Right hindlimb (tissue), 1 donor: ENCODE results near the gene CHCHD6.
A peak's percentile ranks its signal among the peaks of the same experiment; 100 is the strongest.

Experiments
- DNase-seq: peaks from one replicate; pipeline ENCODE4 v3.0.0-alpha.2; 2018

The CHCHD6 gene

DNA sequence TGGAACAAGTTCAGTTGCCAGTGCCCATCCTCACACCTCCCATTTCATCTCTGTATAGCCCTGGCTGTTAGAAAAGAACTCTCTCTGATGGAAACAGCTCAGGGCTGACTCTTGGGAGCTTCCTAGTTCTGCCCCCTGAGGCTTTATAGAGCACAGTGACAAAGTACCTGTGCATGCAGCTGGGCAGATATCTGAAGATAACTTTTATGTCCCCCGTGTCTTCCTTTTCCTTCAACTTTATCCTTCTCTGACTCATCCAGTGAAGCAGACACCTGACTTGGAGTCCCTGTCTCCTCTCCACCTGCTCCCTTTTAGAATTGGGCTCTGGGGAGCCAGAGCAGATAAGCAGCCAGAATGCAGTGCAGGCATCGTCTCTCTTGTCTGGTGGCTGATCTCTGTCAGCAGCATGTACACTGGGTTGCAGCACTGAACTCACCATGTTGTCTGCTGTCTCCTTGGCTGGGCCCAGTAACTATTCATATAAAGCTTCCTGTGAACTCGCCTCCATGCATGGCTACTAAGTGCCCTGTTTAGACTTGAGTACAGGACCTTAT is 225.0 kb downstream of the CHCHD6 start:
- no peak for DNase-seq

DNA sequence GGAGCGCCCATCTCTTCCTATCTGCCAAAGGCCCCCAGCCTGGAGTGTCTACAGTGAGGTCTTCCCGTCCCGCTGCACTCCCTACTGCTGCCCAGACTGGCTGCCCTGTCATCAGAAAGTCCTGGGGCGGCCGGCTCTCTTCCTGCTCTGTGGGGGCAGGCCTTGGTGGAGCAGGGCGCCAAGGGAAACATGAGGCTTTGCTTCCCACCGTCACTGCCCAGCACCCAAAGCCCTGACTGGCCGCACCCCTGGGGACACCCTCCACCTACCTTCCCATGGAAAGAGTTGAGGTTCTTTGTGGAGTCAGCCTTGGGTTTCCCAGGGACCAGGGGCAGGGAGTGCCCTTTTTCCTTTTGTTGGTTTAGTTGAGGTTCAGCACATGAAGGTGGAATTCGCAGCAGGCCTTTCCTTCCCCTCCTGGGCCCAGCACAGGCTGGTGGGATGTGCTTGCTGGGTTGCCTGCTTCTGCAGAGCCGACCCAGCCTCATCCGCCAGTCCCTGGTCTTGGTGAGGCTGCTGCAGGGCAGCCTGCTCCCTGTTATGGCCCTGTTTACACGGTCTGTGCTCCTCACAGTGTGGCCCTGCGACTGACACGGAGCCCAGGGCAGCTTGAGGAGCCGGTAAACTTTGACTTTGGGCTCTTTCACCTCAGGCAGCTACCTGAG is 227.0 kb downstream of the CHCHD6 start:
- DNase-seq: no peak

DNA sequence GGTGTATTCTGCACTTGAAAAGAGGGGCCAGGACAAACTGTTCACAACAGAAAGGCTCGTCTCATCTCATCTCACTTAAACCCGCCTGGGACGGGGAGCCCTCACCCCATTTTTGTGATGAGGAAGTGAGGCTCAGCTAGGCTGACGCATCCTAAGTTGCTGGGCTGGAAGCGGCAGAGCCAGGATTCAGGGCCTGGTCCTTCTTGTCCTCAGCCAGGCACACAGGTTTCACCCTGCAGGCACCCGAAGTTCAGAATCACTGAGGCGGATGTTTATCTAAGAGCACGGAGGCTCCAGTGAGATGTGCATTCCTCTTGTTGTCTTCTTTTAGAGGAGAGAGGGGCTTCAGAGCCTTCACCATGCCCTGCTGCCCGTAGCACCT is 227.8 kb downstream of the CHCHD6 start:
- DNase-seq: no peak

DNA sequence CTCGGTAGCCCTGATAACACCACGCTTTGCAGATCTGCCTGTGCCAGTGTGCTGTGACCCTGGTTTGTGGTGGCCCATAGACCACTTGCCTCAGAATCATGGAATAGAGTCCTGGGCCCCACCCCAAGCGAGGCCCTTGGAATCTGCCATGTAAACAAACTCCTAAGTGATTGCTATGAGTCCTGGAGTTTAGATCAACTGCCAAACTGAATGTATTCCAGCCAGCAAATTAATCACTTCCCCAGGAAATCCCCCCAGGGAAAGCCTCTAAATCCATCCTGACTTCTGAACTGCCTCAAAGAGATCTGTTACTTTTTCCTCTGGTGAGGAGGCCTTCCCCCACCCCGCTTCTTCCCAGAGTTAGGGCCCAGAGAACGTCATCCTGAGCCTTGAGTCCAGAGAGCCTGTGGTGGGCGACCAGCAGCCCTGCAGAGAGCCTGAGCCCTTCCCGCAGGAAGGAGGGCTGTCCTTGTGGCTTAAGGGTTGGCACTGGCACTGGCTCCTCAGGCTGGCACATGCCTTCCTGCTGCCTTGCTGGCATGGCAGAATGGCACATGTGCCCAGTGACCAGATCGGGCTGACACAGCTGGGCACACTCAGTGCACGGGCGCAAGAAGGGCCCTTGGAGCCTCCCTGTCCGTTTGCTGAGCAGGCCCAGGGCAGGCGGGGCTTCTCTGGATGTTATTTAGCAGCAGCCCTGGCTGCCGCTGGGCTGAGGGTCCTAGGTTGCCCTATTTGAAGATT is 228.3 kb downstream of the CHCHD6 start:
- DNase-seq: no peak

DNA sequence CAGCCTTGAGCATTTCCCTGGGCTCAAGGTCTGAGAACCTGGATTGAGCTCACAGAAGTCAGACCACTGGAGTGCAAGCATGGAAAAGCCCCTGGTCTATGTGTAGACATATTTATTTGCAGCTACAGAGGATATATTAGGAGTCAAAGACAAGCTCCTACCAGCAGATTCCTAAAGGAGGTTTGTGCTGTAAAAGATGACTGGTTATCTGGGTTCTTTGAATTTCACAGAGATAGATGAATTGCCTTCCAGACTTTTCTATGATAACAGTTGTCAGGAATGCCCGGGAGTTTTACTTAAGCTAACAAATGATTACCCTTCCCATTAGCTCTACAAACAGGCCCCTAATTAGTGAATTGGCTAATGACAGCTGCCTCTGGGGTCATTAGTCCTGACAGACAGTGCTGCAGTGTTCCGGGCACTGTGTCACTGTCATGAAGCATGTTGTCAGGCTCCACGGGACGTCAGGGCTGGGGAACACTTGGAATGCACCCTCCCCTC is 230.0 kb downstream of the CHCHD6 start:
- no peak for DNase-seq

DNA sequence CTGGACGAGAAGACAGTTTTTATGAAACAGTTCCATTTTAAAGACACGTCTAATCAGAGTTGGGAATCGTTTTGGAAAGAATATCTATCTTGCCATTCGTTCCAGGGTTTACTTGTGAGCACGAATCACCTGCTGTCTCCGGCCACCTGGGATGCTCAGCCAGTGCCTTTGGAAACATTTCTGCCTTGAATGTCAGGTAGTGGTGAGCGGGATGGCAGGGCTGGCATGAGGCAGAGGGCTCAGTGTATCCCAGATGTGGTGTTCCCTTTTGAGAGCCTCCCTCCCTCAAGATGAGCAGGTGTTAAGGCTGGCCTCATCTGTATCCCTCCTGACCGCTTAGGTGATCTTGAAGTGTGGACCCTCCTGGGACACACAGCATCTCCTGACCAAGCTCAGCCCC is 231.0 kb downstream of the CHCHD6 start:
- no peak for DNase-seq

DNA sequence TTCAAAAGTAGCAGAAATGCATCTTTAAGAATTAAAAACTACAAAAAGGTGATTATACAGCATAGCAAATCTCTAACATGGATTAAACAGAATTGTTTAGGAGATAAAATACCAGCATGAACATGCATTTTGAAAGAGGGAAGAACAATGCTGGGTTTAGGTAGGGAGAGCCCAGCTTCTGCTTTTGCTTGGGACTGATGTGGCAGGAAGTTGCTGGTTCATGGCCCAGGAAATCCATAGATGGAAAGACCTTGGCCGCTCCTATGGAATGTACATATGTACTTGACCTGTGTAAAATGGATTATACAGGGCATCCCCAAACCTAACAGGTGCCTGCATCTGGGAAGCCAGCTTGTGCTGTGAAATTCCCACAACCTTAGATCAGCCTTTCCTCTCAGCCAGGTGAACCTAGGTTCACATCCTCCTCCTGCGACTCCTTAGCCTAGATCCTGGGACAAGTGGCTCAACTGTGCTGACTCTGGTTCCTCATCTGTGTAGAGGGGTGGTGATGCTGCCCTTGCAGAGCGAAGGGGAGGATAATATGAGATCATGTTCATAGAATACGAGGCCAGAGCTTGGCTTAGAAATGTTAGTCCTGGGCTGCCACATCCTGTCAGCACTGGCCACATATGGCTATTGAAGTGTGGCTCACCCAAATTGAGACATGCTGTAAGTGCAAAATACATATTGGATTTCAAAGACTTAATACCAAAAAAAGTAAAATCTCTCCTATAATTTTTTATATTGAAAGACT is 231.9 kb downstream of the CHCHD6 start:
- no peak for DNase-seq

DNA sequence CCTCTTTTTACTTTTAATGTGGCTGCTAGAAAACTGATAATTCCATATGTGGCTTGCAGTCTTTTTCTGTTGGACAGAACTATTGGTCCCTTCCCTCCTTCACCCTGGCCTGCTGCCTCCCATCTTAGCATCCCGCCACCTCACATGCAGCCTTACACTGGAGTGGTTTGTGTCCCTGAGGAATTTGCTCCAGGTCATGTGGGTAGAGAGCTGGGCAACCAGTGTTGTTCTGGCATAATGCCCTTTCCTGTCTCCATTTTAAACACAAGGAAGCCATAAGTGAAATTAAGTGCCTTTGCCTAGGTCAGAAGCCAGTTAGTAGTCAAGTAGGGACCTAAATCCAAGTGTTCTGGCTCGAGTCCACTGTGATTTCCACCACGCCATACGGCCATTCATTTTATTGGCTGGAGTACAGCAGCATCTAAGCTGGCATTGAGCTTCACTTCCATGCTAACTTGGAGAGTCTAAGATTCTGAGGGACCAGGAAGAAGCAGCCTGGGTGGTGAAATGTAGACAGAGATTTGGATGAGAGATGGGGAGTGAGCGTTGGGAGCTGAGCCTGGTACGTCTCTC is 232.9 kb downstream of the CHCHD6 start:
- DNase-seq: no peak

DNA sequence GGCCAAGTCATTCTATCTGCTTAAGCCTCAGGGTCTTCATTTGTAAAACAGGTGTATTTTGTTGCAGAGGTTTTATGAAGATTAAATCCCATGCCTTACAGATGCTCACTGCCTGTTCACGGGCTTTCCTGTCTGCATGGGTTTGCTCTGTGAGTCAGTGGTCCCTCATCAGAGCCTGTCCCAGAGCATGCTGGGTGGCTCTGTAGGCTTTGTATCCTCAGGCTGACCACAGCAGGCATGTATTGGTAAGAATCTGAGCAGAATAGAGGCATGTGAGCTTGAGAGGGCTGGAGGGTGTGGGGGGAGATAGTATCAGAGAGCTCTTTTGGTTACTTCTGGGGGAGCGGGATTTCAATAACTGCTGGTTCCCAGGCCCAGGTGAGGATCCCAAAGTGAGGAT is 233.5 kb downstream of the CHCHD6 start:
- no peak for DNase-seq

DNA sequence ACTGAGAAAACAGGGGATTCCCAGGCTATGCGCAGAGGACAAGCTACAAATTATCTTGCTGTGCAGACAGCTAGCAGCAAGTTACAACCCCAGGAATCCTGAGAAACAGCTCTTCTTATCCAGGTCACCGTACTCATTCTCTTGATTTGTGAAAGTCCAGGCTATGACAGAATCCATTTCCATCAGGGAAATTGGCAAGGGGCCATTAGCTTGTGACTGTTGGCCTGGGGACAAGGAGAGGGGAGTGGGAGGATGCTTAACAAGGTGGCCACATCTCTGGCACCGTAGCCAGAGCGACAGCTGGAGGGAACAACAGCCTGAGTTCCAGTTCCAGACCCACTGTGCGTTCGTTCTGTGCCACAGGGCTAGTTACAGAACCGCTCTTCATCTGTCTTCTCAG is 233.9 kb downstream of the CHCHD6 start:
- peak; percentile 45 for DNase-seq

DNA sequence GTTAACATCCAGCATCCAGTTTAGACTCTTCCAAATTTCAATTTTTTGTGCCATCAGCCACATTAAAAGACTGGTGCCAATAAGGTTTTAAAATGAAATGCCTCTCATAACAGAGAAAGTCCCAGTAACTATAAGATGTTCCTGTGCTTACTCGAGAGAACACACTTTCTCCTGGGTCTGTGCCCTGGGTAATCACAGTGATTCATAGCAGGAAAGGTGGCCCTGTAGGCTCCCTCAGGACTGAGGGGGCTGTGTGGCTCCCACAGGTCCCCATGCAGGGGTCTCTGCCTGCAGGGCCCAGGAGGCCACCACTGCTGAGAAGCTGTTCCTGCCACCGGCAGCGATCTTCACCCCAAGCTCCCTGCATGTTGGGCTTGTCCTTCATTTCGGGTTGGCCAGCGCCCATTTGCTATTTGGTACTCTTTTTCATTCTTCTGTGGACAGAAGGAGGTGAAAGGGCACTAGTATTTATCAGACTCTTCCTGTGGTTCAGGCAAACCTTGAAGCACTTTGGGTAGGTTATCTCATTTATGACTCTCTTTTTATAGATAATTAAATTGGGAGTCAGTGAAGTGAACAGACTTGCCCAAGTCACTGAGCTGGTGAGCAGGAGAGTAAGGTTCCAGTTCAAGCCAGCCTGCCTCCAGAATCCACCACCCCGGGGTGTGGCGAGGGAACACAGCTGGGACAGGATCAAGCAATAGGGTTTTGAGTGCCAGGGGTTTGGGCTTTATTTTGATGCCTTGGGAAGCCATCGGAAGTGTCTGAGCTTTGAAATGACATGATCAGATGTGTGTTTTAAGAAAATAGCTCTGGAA is 234.7 kb downstream of the CHCHD6 start:
- DNase-seq: no peak

DNA sequence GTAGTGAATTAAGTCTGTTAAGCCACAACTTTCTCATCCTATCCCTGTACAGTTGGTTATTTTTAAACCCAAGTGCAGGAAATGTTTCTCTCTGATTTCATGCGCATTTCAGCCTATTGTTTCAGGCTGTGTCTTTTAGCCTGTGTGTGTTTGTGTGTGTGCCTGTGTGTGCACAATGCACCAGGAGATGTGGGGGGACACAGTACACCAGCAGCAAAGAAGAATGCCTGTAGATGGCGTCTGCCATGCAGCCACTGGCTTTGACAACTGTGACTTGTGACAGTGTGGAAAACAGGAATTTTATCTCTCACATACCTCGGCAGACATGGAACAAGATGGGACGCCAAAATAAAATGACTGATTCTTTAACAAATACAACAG is 235.3 kb downstream of the CHCHD6 start:
- DNase-seq: no peak

DNA sequence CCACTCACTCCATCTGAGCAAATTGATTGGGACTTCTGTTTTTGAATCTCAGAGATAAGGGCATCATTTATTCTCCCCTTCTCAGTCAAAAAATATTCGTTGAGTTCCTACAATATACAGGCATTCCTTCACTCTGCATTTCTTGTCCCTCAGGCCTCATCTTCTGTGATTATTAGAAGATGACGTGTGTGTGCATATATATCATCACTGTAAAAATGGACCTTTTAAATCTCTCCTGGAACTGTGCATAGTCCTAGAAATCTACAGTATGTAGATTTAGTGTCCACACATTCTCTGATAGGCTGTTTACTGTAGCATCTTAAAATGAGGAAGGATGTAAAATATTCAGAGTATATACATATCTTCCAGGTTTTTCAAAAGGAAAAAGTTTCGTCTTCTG is 235.7 kb downstream of the CHCHD6 start:
- DNase-seq: no peak

DNA sequence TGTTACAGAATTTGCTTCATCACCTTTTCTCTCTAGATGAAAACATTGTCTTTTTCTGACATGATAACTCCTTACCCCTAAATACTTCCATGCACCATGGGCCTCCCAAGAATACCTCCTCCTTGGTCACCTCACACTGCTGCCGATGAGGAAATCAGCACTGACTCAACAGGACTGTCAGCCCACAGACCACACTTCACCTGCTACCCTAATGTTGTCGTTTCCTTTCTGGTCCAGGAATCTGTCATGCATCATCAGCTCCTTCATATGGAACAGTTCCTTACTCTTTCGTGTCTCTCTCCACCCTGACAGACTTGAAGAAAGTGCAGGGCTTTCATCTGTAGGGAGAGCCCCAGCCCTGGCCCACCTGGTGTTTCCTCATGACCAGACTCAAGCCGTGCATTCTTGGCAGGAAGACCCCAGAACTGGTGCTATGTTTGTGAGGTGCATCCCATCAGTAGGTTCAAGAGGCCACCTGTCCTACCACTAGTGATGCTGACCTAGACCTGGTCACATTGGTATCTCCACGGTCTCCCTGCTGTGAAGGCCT is 237.8 kb downstream of the CHCHD6 start:
- DNase-seq: no peak

DNA sequence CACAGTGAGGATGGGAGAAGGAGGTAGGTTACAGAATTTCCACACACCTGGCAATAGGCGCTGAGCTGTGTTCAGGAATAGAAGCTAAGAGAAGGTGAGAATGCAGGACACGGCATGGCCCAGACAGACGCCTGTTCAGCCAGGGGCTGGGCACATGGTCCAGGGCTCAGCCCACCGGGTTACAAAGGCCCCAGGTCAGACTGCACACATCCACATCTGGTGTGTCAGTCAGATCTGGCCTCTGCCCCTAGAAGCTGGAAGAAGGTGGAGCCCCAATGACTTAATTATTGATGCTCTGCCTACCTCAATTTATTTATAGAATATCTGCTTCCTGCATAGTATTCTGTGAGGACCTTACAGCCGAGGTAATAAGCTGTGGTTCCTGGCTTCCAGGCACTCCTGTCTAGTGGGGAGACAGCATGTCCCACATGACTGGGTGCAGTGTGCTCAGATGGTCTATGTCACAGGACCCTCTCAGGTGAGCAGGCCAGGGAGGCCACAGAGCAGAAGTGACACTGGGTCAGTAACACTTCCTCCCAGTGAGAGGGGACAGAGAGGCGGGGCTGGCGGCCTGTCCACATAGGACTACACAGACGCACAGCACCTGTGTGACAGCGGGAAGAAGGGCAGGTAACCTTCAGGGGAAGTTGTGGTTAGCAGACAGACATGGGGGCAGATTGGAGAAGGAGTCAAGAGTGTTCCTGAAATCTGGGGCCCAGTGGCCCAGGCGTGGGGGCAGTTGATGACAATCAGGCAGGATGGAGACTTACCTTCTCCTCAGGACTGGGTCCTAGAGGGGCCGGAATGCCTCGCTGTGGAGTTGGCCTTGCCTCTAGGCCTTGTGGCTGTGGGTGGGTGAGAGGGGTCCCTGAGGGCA is 240.3 kb downstream of the CHCHD6 start:
- no peak for DNase-seq

DNA sequence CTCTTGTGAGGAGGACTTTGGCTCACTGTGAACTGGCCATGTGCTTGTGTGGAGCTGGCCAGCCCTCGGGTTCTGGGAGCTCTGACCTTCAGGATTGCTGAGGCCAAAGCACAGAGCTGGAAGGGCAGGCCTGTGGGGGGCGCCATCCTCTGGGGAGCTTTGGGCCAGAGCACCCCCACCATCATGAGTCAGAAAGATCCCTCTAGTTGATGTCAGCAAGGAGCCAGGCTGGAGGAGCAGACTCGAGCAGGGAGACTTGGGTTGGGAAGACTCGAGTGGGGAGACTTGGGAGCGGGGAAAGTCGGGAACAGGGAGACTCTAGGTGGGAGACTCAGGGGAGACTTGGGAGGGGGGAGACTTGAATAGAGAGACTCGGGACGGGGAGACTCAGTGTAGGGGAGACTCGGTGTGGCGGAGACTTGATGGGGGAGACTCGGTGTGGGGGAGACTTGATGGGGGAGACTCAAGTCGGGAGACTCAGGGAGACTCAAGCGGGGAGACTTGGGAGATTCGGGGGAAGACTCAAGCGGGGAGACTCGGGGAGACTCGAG is 241.2 kb downstream of the CHCHD6 start:
- no peak for DNase-seq

DNA sequence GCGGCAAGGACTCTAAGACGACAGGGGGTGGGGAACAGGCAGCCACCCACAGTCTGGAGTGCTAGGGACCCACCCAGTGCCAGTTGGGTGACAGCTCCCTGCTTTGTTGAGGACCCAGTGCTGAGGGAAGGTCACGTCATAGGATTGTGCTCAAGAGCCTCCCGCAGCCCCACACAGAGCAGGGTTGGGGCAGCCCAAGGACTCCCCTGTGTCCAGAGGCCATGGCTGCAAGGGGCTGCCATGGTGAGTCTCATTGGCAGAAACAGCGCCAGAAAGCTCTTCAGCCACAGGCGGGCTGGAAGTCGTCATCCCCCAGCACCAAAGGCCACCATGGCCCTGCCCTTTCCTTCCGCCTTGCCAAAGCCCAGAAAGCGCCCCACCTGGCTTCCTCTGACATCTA is 241.9 kb downstream of the CHCHD6 start:
- DNase-seq: no peak

DNA sequence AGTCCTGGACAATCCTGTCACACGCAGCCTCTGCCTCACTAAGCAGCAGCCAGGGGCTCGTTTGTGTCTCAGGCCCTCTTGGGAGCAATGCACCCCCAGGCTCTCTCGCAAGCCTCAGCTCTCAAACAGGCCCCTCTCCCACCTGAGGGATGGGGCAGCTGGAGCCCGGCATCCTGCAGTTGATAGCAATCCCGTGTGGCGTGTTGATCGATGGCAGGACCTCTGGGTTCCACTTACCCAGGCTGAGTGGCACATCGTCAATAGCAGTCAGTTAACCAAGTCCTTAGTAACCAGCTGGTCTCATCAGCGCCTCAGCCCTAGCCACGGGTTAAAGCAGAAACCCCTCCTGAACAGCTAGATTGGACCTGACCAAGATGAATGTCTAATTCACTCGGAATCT is 242.4 kb downstream of the CHCHD6 start:
- DNase-seq: no peak

DNA sequence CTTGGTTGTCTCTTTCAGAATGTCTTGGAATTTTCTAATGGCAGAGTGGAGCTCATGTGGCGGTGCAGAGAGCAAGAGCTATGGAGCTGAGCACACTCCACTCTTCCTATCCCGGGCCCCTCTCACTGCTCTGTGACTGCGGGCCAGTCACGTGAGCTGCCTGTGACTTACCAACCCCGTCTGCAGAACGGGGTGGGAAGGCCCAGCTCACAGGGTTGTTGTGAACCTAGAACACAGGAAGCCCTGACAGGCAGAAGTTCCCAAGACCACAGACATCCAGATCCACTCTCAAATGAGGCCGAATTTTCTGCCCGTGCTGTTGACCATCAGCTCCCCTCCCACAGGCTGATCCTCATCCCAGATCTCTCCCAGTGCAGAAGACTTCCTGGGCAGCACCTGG is 243.4 kb downstream of the CHCHD6 start:
- no peak for DNase-seq

DNA sequence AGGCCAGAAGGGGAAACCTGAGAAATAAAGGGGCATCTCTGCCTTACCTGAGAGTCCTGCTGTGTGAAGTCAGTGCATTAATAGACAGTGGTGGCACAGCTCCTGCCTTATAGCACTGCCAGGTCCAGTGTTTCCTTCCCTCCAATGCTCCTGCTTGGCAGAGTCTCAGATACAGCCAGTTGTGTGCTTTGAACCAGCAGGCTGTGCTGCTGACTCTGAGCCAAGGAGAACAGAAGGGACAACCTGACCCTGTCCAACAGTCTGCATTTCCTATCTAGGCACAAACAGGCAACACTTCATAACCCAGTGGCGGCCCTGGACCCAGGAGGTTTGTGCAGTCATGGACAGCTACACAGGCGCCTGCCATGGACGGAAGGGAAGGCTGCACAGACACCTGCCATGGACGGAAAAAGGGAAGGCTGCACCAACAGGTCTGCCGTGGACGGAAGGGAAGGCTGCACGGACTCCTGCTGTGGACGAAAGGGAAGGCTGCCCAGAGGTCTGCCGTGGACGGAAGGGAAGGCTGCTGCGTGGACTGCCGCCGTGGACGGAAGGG is 245.0 kb downstream of the CHCHD6 start:
- DNase-seq: no peak
